ENCODE results near the gene WDR20.
"Not testable (repeated sequence)": the region's sequence is repeated elsewhere in the genome, so short reads cannot be mapped to it uniquely, and the experiment has no call there.

WDR20 gene

GRCh38 chr14:102096569-102097188 is 43.0 kb upstream of the WDR20 start:
- DNase-seq (ENCODE audit: low read depth) = peak; percentile 71
- TF ChIP-seq, protein P1, sequence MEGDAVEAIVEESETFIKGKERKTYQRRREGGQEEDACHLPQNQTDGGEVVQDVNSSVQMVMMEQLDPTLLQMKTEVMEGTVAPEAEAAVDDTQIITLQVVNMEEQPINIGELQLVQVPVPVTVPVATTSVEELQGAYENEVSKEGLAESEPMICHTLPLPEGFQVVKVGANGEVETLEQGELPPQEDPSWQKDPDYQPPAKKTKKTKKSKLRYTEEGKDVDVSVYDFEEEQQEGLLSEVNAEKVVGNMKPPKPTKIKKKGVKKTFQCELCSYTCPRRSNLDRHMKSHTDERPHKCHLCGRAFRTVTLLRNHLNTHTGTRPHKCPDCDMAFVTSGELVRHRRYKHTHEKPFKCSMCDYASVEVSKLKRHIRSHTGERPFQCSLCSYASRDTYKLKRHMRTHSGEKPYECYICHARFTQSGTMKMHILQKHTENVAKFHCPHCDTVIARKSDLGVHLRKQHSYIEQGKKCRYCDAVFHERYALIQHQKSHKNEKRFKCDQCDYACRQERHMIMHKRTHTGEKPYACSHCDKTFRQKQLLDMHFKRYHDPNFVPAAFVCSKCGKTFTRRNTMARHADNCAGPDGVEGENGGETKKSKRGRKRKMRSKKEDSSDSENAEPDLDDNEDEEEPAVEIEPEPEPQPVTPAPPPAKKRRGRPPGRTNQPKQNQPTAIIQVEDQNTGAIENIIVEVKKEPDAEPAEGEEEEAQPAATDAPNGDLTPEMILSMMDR (conservative IDR thresholded peaks at IDR 0.05; ENCODE audit: low read length) = peak; percentile 88
- H3K4me3 ChIP-seq (ENCODE audit: low read length) = no peak overlapping the region

- TF ChIP-seq, protein P1 (conservative IDR thresholded peaks at IDR 0.05; ENCODE audit: low read length) = no peak
- no peak for DNase-seq (ENCODE audit: low read depth)
- no peak overlapping the region for H3K4me3 ChIP-seq (ENCODE audit: low read length)
These were observed 42.1 kb upstream of the WDR20 start for GRCh38 chr14:102097441-102098135.

DNA sequence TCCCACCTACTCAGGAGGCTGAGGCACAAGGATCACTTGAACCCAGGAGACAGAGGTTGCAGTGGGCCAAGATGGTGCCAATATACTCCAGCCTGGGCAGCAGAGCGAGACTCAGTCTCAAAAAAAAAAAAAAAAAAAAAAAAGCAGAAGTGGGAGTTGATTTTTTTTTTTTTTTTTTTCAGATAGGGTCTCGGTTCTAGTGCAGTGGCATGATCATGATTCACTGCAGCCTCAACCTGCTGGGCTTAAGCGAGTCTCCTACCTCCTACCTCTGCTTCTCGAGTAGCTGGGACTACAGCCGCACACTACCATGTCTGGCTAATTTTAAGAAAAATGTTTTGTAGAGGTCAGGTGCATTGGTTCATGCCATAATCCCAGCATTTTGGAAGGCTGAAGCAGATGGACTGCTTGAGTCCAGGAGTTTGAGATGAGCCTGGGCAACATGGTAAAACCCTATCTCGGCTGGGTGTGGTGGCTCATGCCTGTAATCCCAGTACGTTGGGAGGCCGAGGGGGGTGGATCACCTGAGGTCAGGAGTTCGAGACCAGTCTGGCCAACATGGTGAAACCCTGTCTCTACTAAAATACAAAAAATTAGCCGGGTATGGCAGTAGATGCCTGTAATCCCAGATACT is 36.5 kb upstream of the WDR20 start:
- no peak for DNase-seq (ENCODE audit: low read depth)
- TF ChIP-seq, protein P1 (conservative IDR thresholded peaks at IDR 0.05; ENCODE audit: low read length) = no peak
- no peak overlapping the region for H3K4me3 ChIP-seq (ENCODE audit: low read length)

GRCh38 chr14:102105369-102105768 is 34.3 kb upstream of the WDR20 start:
- H3K4me3 ChIP-seq (ENCODE audit: low read length) = no peak overlapping the region
- no peak for DNase-seq (ENCODE audit: low read depth)
- TF ChIP-seq, protein P1 (conservative IDR thresholded peaks at IDR 0.05; ENCODE audit: low read length) = no peak

- DNase-seq (ENCODE audit: low read depth); H3K4me3 ChIP-seq (ENCODE audit: low read length): not testable (repeated sequence)
These were observed 30.4 kb upstream of the WDR20 start for GRCh38 chr14:102109332-102109731.

- TF ChIP-seq, protein P1 (conservative IDR thresholded peaks at IDR 0.05; ENCODE audit: low read length) = no peak
- H3K4me3 ChIP-seq (ENCODE audit: low read length) = no peak overlapping the region
- DNase-seq (ENCODE audit: low read depth) = no peak
These were observed 28.6 kb upstream of the WDR20 start for GRCh38 chr14:102111101-102111500.

DNA sequence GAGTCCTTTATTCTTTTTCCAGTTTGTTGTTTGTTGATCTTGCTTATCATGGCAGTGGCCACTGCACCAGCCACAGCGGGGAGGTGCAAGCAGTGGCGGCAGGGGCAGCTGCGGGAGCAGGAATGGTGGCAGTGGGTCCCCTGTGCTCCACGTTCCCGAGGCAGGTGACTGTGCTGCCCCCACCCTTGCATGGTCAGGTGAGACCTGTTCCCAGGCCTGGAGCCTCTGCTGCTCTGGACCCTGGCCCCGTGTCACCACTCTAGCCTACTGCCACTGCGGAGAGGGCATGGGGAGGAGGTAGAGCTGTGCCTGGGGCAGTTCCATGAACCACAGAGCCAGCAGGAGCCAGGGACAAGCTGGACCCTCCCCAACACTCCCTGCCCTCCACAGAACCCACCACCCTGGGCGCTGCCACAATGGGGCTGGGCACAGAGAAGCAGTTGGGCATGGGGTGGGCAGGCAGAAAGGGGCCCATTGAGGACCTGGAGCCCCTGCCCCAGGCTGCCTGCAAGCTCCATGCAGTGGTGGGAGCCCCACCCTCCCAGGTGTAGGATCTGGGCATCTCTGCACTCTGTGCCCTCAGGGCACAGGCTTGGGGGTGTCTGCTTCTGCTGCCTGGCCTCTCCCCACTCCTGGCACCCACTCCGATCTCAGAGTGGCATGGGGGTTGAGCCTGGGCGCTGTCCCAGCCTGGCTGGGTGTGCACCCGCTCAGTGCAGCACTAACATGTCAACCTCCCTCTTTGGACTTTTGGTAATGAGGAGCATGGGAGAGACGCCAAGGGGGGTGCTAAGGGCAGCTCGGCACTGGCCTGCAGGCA is 23.1 kb upstream of the WDR20 start:
- DNase-seq (ENCODE audit: low read depth) = no peak
- TF ChIP-seq, protein P1 (conservative IDR thresholded peaks at IDR 0.05; ENCODE audit: low read length) = no peak
- no peak overlapping the region for H3K4me3 ChIP-seq (ENCODE audit: low read length)
